Right lobe of liver (tissue), 6 donors: ENCODE results near the gene BBOX1. TPM values are rescaled to one million over a fixed set of nuclear protein-coding genes. Genes with fewer than 3 reads are reported as not detected.

Source experiments
- ATAC-seq, 4 donors: fragments of 200-7000 bp; cut with Tn5 transposase; one replicate each; pipeline ENCODE4 v1.9.1; 2020; ENCODE audit warnings: mild to moderate bottlenecking in 4 of 4, moderate library complexity in 4 of 4
- DNase-seq, 3 donors: peaks; one replicate each; pipeline ENCODE4 v3.0.0-alpha.2; 2020
- H3K27ac ChIP-seq, 3 donors: fragments of 200-600 bp; one replicate each; pipeline ENCODE4 v1.8.0; 2022
- H3K27me3 ChIP-seq, 2 donors: fragments of 200-600 bp; one replicate each; pipeline ENCODE4 v1.8.0; 2022
- H3K36me3 ChIP-seq, 4 donors: fragments of 200-600 bp; sonication (generic) in 1 of 4; one replicate each; pipeline versions ENCODE4 v1.5.1 to v1.8.0; 2017 to 2022; ENCODE audit warnings: control low read depth in 1 of 4
- H3K4me1 ChIP-seq, 4 donors: fragments of 200-600 bp; sonication (generic) in 1 of 4; one replicate each; pipeline versions ENCODE4 v1.5.1 to v1.8.0; 2017 to 2022; ENCODE audit warnings: control low read depth in 1 of 4
- H3K4me3 ChIP-seq, 3 donors: fragments of 200-600 bp; one replicate each; pipeline ENCODE4 v1.8.0; 2022
- H3K9me3 ChIP-seq, 4 donors: fragments of 200-600 bp; sonication (generic) in 1 of 4; one replicate each; pipeline versions ENCODE4 v1.5.1 to v1.8.0; 2017 to 2022; ENCODE audit warnings: control low read depth in 1 of 4
- POLR2A ChIP-seq: fragments of 450-650 bp; IDR thresholded peaks from one replicate; pipeline ENCODE4 v1.6.1; 2017; ENCODE audit warnings: antibody characterized with exemption, mild to moderate bottlenecking
- WGBS: methylation state at CpG from one replicate; pipeline ENCODE4 v1.1.6; 2018; ENCODE audit warnings: low coverage, low lambda C conversion rate; ENCODE audit not compliant: insufficient coverage; ENCODE audit errors: missing lambda C conversion rate; 5-methylcytosine and 5-hydroxymethylcytosine counted together
- intact Hi-C, 2 donors: fragments of 100-400 bp; cut with DNase I; formaldehyde crosslinking; loops; one replicate each; pipeline versions ENCODE4 v1.11.2 to v1.14.1; 2022
- total RNA-seq, 6 experiments: library from RNA; depleted of rRNA in 2 of 6; stranded (reverse); fragments of >200 nt in 2 of 6; fragmentation: NEBNext Ultra II Directional in 3 of 6; extraction: Animal tissue kit (Norgen Biotek cat#: 25700) in 3 of 6; gene quantifications; one replicate each; pipeline versions ENCODE4 v1.1.0 to v1.2.4, GENCODE V29; 2016 to 2023
- TF ChIP-seq, protein P1 (sequence below), 4 donors: fragments of 200-600 bp in 3 of 4; fragments of 450-650 bp in 1 of 4; IDR thresholded peaks; one replicate each; pipeline versions ENCODE4 v1.5.1 to v1.8.0; 2016 to 2022; ENCODE audit warnings: antibody characterized with exemption in 4 of 4, mild to moderate bottlenecking in 2 of 4
- donor health status: DM: no; HTN: yes; CAD: no.
- donor health status: DM: no; HTN: no; CAD: no.
- donor health status: DM: no; HTN: no; CAD: no.
- donor health status: DM: no; HTN: yes; CAD: no.
- donor health status: DM: no; HTN: yes; CAD: no.

The BBOX1 gene
- total RNA-seq, 6 experiments from 2014 or later, result 1.9 to 25.3 (median 13.9) TPM

DNA sequence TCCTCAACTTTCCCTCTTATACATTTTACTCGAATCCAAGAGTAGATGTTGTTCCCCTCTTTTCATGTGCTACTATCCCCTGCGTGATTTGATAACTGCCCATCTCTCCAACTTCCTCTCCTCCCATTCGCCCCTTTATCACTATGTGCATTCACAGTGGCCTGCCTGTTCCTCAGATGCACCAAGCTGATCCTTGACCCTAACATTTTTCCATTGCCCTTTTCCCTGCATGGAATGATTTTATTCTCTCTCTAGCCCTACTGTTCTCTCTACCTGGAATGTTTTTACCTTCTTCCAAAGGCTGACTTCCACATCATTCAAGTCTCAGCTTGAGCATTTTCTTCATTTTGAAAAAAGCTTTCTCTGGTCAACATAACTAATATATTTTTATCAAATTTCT lies 15.8 kb upstream of the BBOX1 start:
- TF ChIP-seq, protein P1, sequence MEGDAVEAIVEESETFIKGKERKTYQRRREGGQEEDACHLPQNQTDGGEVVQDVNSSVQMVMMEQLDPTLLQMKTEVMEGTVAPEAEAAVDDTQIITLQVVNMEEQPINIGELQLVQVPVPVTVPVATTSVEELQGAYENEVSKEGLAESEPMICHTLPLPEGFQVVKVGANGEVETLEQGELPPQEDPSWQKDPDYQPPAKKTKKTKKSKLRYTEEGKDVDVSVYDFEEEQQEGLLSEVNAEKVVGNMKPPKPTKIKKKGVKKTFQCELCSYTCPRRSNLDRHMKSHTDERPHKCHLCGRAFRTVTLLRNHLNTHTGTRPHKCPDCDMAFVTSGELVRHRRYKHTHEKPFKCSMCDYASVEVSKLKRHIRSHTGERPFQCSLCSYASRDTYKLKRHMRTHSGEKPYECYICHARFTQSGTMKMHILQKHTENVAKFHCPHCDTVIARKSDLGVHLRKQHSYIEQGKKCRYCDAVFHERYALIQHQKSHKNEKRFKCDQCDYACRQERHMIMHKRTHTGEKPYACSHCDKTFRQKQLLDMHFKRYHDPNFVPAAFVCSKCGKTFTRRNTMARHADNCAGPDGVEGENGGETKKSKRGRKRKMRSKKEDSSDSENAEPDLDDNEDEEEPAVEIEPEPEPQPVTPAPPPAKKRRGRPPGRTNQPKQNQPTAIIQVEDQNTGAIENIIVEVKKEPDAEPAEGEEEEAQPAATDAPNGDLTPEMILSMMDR (IDR thresholded peaks at IDR 0.05), result no peak
- TF ChIP-seq POLR2A, result no peak
- Histone ChIP-seq H3K4me1 (peaks cover 0 to 19% (median 5%) of the 10 kb centered on the region in 4 donors), H3K9me3 (no peaks in the 10 kb centered on the region), H3K27me3 (no peaks in the 10 kb centered on the region), H3K36me3 (no peaks in the 10 kb centered on the region), H3K4me3 (peak overlapping the region in 1 of 3 donors; percentile 4), H3K27ac (peak overlapping the region in 1 of 3 donors; percentile 44)
- peak in 3 of 4 donors; percentile 15 to 74 (median 70) for ATAC-seq
- intact Hi-C loops, result no loop called here
- DNase-seq, result no peak
- 53% methylated on average over 3 of the region's 3 CpGs for WGBS

DNA sequence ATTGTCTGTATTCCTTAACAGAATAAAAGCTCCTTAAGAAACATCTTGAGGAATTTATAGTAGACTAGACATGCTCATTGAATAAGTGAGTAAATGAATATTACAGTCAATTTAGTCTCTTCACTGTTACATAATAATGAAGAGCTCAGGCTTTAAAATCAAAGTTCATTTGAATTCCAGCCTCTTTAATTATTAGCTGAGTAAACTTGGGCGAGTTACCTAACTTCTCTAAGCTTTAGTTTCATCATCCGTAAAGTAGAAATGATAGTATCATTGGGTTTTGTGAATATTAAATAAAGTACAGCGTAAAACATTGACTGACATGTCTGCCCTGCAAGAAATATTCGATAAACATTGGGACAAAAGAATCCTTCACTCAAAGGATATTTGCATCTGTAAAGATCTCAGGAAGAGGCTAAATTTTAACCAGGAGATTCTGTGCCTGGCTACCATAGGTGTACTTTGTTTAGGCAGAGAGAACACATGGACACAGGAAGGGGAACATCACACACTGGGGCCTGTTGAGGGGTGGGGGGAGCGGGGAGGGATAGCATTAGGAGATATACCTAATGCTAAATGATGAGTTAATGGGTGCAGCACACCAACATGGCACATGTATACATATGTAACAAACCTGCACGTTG lies 15.2 kb upstream of the BBOX1 start:
- Histone ChIP-seq H3K4me1 (peaks cover 0 to 19% (median 5%) of the 10 kb centered on the region in 4 donors), H3K27ac (peak overlapping the region in 2 of 3 donors; percentile 44 to 54), H3K36me3 (no peaks in the 10 kb centered on the region), H3K4me3 (peak overlapping the region in 1 of 3 donors; percentile 4), H3K9me3 (no peaks in the 10 kb centered on the region), H3K27me3 (no peaks in the 10 kb centered on the region)
- DNase-seq, result no peak
- WGBS, result 22% methylated on average over 6 of the region's 6 CpGs
- peak; percentile 75 to 87 (median 80) for ATAC-seq
- intact Hi-C loops, result no loop called here
- no peak for TF ChIP-seq POLR2A
- TF ChIP-seq, protein P1 (IDR thresholded peaks at IDR 0.05), result no peak

DNA sequence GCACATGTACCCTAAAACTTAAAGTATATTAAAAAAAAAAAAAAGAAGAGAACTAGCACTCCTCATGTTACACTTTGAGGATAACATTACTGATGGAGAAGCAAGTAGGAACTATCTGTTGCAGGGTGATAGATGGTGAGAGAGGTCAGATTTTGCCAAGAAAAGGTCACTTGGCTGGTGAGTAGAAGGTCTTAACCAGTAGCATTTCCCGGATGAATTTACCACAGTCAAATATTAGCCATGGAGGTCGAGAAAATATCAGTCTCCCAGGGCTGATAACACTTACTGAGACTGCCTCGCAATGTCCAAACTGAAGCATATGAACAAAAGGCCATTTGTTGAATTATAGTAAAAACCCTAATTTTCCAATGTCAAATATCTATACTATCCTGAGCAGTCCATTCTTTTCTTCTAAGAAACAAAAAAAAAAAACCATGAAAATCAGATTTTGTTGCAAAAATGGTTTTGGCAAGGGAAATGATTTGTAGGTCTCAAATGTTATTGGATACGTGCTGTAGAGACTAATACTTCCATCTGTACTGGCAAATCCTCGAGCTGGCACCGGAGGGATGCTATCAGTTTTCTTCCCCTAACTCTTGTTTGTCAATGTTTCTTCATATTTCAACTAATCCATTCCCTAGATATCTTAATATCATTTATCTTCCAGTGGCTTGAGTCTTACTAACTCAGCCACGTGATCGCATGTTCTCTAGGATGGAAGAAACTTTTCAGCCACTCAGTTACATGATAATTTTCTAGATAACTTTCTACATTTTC lies 14.5 kb upstream of the BBOX1 start:
- WGBS, result 53% methylated on average over 8 of the region's 8 CpGs
- H3K9me3 ChIP-seq, result no peaks in the 10 kb centered on the region
- TF ChIP-seq, protein P1 (IDR thresholded peaks at IDR 0.05), result no peak
- TF ChIP-seq POLR2A, result no peak
- peak; percentile 78 to 91 (median 84) for ATAC-seq
- no peaks in the 10 kb centered on the region for H3K27me3 ChIP-seq
- no peak overlapping the region for H3K4me3 ChIP-seq
- no peaks in the 10 kb centered on the region for H3K36me3 ChIP-seq
- no peak for DNase-seq
- intact Hi-C loops, result no loop called here
- peaks cover 0 to 19% (median 5%) of the 10 kb centered on the region in 4 donors for H3K4me1 ChIP-seq
- peak overlapping the region in 2 of 3 donors; percentile 44 to 54 for H3K27ac ChIP-seq

DNA sequence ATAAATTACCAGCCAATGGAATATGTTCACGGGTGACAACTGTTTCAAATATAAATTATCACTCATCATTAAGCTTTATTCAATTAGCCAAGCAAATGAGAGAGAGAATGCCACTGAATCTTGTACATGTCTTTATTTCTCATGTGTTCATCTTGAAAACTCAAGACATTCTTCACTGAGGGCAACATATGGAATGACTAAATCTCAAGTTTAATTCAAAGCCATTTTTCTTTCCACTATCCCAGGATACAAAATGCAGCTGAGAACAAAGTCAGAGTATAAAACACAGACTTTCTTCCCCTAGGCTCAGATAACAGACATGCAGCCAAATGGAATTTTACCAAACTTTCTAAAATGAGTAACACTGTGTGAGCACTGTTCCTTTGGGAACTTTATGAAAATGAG lies 12.1 kb upstream of the BBOX1 start:
- Histone ChIP-seq H3K27ac (no peak overlapping the region), H3K36me3 (no peaks in the 10 kb centered on the region), H3K4me3 (no peak overlapping the region), H3K4me1 (peaks cover 0 to 19% (median 5%) of the 10 kb centered on the region in 4 donors), H3K9me3 (no peaks in the 10 kb centered on the region), H3K27me3 (no peaks in the 10 kb centered on the region)
- ATAC-seq (no peak), DNase-seq (no peak)
- 86% methylated on average over 1 of the region's 1 CpG for WGBS
- TF ChIP-seq POLR2A, result no peak
- TF ChIP-seq, protein P1 (IDR thresholded peaks at IDR 0.05), result no peak
- intact Hi-C loops, result no loop called here
